IPS DF 4.7 (cell line): ENCODE data around the gene ANKFY1.
"Not testable (repeated sequence)": the region's sequence is repeated elsewhere in the genome, so short reads cannot be mapped to it uniquely, and the experiment has no call there.

Experiments
- DNase-seq: peaks from one replicate; pipeline ENCODE4 v3.0.0-alpha.2; 2013; ENCODE audit warnings: low spot score; ENCODE audit errors: extremely low read depth

Gene ANKFY1

GRCh38 chr17:4156750-4157381, 106.9 kb downstream of the ANKFY1 start:
- DNase-seq, result no peak

- DNase-seq, result no peak
These were observed 107.7 kb downstream of the ANKFY1 start for GRCh38 chr17:4155980-4156620.

GRCh38 chr17:4154201-4154600, 109.6 kb downstream of the ANKFY1 start:
- no peak for DNase-seq

GRCh38 chr17:4152471-4152870, 111.3 kb downstream of the ANKFY1 start:
- no peak for DNase-seq

- DNase-seq, result no peak
These were observed 113.7 kb downstream of the ANKFY1 start for GRCh38 chr17:4150096-4150495.

GRCh38 chr17:4148611-4149308, 115.0 kb downstream of the ANKFY1 start:
- DNase-seq, result no peak

GRCh38 chr17:4147751-4148310, 115.9 kb downstream of the ANKFY1 start:
- DNase-seq, result no peak

GRCh38 chr17:4146641-4147040, 117.1 kb downstream of the ANKFY1 start:
- no peak for DNase-seq

- no peak for DNase-seq
These were observed 119.4 kb downstream of the ANKFY1 start for GRCh38 chr17:4144422-4144747.

- peak; percentile 68 for DNase-seq
These were observed 120.0 kb downstream of the ANKFY1 start for GRCh38 chr17:4143563-4144421.

- DNase-seq, result no peak
These were observed 121.5 kb downstream of the ANKFY1 start for GRCh38 chr17:4142107-4142900.

- no peak for DNase-seq
These were observed 123.7 kb downstream of the ANKFY1 start for GRCh38 chr17:4140125-4140524.

GRCh38 chr17:4138906-4139526, 124.8 kb downstream of the ANKFY1 start:
- not testable (repeated sequence) for DNase-seq

GRCh38 chr17:4136373-4136772, 127.4 kb downstream of the ANKFY1 start:
- DNase-seq, result no peak

- no peak for DNase-seq
These were observed 128.3 kb downstream of the ANKFY1 start for GRCh38 chr17:4135489-4135888.

- DNase-seq, result no peak
These were observed 129.1 kb downstream of the ANKFY1 start for GRCh38 chr17:4134721-4135120.

- no peak for DNase-seq
These were observed 133.1 kb downstream of the ANKFY1 start for GRCh38 chr17:4130715-4131114.

GRCh38 chr17:4127555-4127954, 136.2 kb downstream of the ANKFY1 start:
- DNase-seq, result no peak

GRCh38 chr17:4125552-4125951, 138.2 kb downstream of the ANKFY1 start:
- DNase-seq, result no peak

GRCh38 chr17:4124999-4125398, 138.8 kb downstream of the ANKFY1 start:
- DNase-seq, result no peak
